ENCODE data around the gene SF3A2.

SF3A2 gene

DNA sequence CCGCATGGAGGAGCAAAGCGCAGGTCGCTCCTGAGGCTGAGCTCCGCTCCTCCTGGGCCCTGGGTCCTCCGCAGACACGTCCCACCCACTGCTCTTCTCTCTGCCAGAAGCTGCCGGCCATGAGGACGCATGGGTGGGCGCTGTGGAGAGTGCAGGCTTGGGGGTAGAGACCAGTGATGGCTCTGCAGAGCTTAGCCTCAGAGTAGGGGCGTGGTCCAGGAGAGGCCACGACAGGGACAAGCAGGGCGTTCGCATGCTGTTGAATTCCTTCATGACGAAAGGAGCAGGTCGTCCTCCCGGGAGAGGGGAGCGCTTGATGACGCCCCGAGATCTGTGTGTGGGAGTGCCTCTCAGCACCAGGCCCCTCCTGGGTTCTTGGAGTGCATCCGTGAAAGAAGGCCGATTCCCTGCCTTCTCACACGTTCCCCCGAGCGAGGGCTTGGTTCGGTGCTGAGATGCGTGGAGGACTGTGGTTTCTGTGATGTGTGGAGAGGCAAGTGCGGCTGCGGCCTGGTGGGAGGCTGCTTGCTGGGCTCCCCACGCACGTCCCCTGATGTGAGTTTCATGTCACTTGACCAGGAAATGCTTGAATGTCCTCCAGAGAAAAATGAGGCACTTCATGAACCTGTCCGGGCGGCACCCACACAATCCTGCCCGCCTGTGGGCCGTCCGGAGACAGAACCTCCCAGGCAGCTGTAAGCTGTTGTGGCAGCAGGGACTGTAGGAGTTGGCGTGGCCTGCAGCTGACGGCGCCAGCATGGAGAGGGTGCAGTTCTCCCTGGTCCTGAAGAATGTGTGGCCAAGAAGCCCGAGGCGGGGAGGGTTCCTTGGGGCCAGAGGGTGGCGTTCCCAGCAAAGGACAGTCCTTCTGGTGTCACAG lies 4.5 kb downstream of the SF3A2 start:
- DNase-seq (ENCODE audit: low spot score), result no peak

GRCh38 chr19:2242092-2242537 lies 5.5 kb downstream of the SF3A2 start:
- no peak for DNase-seq (ENCODE audit: low spot score)

- no peak for DNase-seq (ENCODE audit: low spot score)
Observed at GRCh38 chr19:2242816-2243215, 6.2 kb downstream of the SF3A2 start.

GRCh38 chr19:2243274-2244124 lies 6.9 kb downstream of the SF3A2 start:
- no peak for DNase-seq (ENCODE audit: low spot score)

DNA sequence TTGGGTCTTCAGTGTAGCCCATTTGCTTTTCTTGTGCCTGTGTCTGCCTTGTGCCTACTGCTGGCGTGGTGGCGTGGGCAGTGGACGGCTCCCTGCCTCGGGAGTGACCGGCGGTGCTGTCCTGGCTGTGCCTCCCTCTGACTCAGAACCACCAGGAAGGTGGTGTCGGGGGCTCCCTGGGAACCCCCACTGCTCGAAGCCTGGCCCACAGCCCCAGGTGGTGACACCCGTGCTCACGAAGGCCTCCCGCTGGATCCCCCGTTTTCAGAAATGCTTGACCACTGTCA lies 7.4 kb downstream of the SF3A2 start:
- no peak for DNase-seq (ENCODE audit: low spot score)

- DNase-seq (ENCODE audit: low spot score), result no peak
Observed at GRCh38 chr19:2244486-2244885, 7.9 kb downstream of the SF3A2 start.

DNA sequence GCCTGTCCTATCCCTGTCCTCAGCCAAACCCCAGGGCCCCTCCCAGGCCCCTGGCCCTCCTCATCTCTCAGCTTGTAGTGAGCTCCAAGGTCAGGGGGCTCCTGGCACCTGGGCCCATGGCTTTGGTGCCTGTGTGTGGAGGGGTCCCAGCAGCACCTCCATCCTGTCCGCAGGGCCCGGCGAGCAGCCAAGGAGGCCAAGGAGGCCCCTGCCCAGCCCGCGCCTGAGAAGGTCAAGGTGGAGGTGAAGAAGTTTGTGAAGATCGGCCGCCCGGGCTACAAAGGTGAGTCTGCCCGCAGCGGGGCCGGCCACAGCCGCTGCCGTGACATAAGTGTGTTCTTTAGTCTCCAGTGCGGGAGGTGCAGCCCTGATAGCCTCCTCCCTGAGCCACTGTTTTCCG lies 8.6 kb downstream of the SF3A2 start:
- no peak for DNase-seq (ENCODE audit: low spot score)

DNA sequence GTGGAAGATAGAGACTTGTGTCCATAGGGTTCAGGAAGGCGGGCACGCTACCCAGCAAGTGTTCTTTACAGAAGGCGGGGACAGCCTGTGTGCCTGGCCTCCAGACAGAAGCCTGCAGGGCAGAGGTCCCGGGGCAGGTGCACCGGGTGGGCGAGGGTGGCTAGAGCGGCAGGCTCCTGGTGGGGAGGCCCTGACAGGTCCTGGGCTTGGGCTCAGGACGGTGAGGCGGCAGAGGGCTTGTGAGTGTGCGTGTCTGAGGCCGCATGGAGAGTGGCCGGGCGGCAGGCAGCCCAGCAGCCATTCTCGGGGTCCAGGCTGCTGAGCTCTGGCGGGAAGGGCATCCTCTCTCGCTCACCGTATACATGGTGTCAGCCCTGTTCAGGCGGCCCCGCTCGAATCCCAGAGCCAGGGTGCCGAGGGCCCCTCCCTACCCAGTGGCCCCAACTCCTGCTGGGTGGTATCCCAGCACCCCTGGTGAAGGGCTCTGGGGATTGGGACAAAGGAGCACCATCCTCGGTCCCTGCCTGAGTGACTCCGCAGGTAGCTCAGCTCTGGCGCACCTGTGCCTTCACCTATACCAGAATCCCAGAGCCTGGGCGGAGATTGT lies 9.5 kb downstream of the SF3A2 start:
- DNase-seq (ENCODE audit: low spot score), result no peak

DNA sequence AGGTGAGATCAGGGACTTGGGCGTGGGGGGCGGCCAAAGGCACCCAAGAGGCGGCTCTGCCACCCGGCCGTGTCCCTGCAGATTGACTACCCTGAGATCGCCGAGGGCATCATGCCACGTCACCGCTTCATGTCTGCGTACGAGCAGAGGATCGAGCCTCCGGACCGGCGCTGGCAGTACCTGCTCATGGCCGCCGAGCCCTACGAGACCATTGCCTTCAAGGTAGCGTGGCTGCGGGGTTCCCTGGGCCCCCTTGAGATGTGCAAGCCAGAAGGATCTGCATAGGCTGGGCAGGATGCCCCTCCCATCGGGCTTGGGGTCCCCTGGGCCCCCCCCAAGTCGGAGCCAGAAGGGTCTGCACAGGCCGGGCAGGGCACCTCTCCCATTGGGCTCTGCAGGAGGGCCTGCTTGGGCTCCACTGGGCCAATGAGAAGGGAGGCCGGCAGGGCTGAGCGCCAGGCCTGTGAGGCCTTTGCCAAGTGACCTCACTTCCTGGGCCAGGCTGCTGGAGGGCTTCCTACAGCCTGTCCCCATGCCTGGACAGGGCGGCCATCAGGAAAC lies 10.3 kb downstream of the SF3A2 start:
- peak; percentile 74 for DNase-seq (ENCODE audit: low spot score)

- DNase-seq (ENCODE audit: low spot score), result no peak
Observed at GRCh38 chr19:2247433-2248101, 10.9 kb downstream of the SF3A2 start.

- DNase-seq (ENCODE audit: low spot score), result no peak
Observed at GRCh38 chr19:2248136-2249009, 11.7 kb downstream of the SF3A2 start.

DNA sequence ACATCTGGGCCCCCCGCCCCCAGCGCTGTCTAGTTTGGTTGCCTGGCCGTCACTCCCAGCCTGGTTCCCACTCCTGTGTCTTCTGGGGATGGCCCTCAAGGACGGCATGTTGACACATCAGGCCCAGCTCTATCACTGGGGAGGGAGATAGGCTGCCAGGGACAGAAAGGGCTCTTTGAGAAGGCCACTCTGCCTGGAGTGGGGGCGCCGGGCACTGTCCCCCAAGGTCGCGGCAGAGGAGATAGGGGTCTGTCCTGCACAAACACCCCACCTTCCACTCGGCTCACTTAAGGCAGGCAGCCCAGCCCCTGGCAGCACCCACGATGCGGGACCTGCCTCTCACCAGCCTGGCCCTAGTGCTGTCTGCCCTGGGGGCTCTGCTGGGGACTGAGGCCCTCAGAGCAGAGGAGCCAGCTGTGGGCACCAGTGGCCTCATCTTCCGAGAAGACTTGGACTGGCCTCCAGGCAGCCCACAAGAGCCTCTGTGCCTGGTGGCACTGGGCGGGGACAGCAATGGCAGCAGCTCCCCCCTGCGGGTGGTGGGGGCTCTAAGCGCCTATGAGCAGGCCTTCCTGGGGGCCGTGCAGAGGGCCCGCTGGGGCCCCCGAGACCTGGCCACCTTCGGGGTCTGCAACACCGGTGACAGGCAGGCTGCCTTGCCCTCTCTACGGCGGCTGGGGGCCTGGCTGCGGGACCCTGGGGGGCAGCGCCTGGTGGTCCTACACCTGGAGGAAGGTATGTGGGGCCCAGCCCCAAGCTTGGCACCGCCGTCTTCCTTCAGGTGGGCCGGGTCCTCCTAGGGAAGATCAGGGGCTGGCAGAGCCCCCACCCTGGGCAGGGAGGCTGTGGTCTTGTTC lies 12.6 kb downstream of the SF3A2 start, which contains the start of gene AMH:
Gene AMH (plus strand): TSS at position 314 of the 857 bp plus-strand sequence. CDS start 10 bp downstream, at position 324.
- DNase-seq (ENCODE audit: low spot score), result no peak

DNA sequence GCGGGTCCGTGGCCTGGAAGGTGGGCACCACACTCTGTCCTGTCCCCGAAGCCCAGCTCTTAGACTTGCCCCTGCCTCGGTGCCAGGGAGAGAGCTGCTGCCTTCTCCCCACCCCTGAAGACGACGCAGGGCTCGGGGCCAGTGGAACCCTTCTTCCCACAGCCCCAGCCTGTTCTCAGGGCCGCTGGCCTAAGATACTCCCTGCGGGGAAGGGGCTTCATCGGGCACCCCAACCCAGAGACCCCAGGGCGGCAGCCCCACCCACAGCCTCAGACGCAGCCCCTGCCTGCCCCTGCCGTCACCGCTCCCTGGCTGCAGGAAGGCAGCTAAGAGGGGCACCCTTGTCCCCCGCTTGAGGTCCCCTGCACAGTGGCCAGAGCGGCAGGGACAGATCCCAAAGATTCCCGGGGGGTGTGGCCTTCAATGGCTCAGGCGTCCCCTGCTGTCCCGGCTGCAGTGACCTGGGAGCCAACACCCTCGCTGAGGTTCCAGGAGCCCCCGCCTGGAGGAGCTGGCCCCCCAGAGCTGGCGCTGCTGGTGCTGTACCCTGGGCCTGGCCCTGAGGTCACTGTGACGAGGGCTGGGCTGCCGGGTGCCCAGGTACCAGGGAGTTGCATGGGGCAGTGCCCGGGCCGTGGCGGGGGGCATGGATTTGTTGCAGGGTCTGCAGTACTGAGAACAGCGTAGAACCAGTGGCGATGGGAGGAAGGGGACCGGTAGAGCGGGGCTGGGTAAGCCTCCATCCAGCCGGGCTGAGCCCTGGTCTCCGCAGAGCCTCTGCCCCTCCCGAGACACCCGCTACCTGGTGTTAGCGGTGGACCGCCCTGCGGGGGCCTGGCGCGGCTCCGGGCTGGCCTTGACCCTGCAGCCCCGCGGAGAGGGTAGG lies 13.5 kb downstream of the SF3A2 start:
- no peak for DNase-seq (ENCODE audit: low spot score)

GRCh38 chr19:2250766-2251105 lies 14.1 kb downstream of the SF3A2 start:
- DNase-seq (ENCODE audit: low spot score), result no peak

- DNase-seq (ENCODE audit: low spot score), result no peak
Observed at GRCh38 chr19:2251106-2252054, 14.8 kb downstream of the SF3A2 start.

GRCh38 chr19:2252055-2252796 lies 15.6 kb downstream of the SF3A2 start:
- DNase-seq (ENCODE audit: low spot score), result no peak

- no peak for DNase-seq (ENCODE audit: low spot score)
Observed at GRCh38 chr19:2252797-2253105, 16.1 kb downstream of the SF3A2 start.
